Stomach (tissue), 4 donors: ENCODE results near the gene FBXO44.

Experiments used
- CTCF ChIP-seq, 7 experiments: fragments of 450-650 bp in 4 of 7; fragments of 200-600 bp in 3 of 7; sonication (generic) in 3 of 7; IDR thresholded peaks; one replicate each; pipeline ENCODE4 v1.5.1; 2016 to 2019; ENCODE audit warnings: antibody characterized with exemption in 7 of 7, control low read depth in 2 of 7, mild to moderate bottlenecking in 1 of 7
- EP300 ChIP-seq: sonication (generic); formaldehyde crosslinking; IDR thresholded peaks from one replicate; pipeline ENCODE4 v1.6.1; 2017; ENCODE audit warnings: antibody characterized with exemption
- POLR2A ChIP-seq, 4 donors: fragments of 450-650 bp; IDR thresholded peaks; one replicate each; pipeline ENCODE4 v1.6.1; 2016; ENCODE audit warnings: antibody characterized with exemption in 4 of 4, control low read depth in 2 of 4, mild to moderate bottlenecking in 1 of 4, moderate library complexity in 1 of 4
- POLR2AphosphoS5 ChIP-seq, 3 donors: sonication (generic); formaldehyde crosslinking; IDR thresholded peaks; one replicate each; pipeline ENCODE4 v1.6.1; 2016; ENCODE audit warnings: antibody characterized with exemption in 3 of 3

GRCh38 chr1:11651017-11651416 lies 3.7 kb upstream of the FBXO44 start:
- TF ChIP-seq CTCF (IDR thresholded peaks at IDR 0.05), result no peak
- TF ChIP-seq POLR2AphosphoS5 (IDR thresholded peaks at IDR 0.05), result no peak
- no peak for TF ChIP-seq POLR2A (IDR thresholded peaks at IDR 0.05)
- TF ChIP-seq EP300, result no peak
